GM12878 (cell line): Measurements from ENCODE around the gene EIF2A.

Experiments used
- CHD1 ChIP-seq: IDR thresholded peaks from 2 replicates; pipeline ENCODE4 v1.6.1; 2012; ENCODE audit warnings: low read depth, low read length, improper control_type of control experiment
- FOXK2 ChIP-seq: fragments of 450-650 bp; IDR thresholded peaks from 2 replicates; pipeline ENCODE4 v1.6.1; 2017; ENCODE audit warnings: mild to moderate bottlenecking, moderate library complexity
- IKZF2 ChIP-seq, 2 experiments: fragments of 450-650 bp; IDR thresholded peaks; 2 replicates each; pipeline ENCODE4 v1.6.1; 2017; ENCODE audit warnings: mild to moderate bottlenecking in 2 of 2, moderate library complexity in 2 of 2
- RAD21 ChIP-seq: IDR thresholded peaks from 2 replicates; pipeline ENCODE4 v1.6.1; 2011; ENCODE audit warnings: mild to moderate bottlenecking, low read depth, low read length, moderate library complexity; ENCODE audit not compliant: insufficient read depth
- RBBP5 ChIP-seq: fragments of 200-600 bp; sonication (generic); conservative IDR thresholded peaks from 2 replicates; pipeline ENCODE4 v1.6.1; 2016
- TF ChIP-seq, protein P1 (sequence below): IDR thresholded peaks from 2 replicates; pipeline ENCODE4 v1.6.1; 2011; ENCODE audit warnings: borderline replicate concordance, low read depth, mild to moderate bottlenecking, moderate library complexity, mixed read lengths, low read length; ENCODE audit not compliant: insufficient read depth; ENCODE audit errors: extremely low read length
- TF ChIP-seq, protein P2 (sequence below): fragments of 150-350 bp; IDR thresholded peaks from 2 replicates; pipeline ENCODE4 v1.6.1; 2016; ENCODE audit warnings: low read depth, low read length
- TF ChIP-seq, protein P3 (sequence below): IDR thresholded peaks from 2 replicates; pipeline ENCODE4 v1.6.1; 2012; ENCODE audit warnings: low read length, inconsistent platforms
- TF ChIP-seq, protein P4 (sequence below), 3 experiments: IDR thresholded peaks in 2 of 3; conservative IDR thresholded peaks in 1 of 3; 2 replicates each; pipeline ENCODE4 v1.5.1; 2011; ENCODE audit warnings: low read depth in 3 of 3, low read length in 3 of 3, mild to moderate bottlenecking in 3 of 3, control low read depth in 2 of 3, moderate library complexity in 2 of 3, inconsistent platforms in 1 of 3, mixed read lengths in 1 of 3; ENCODE audit not compliant: control insufficient read depth in 2 of 3, insufficient read depth in 1 of 3; ENCODE audit errors: extremely low read depth in 1 of 3
- TF ChIP-seq, protein P5 (sequence below): fragments of 450-650 bp; IDR thresholded peaks from 2 replicates; pipeline ENCODE4 v1.6.1; 2017; ENCODE audit warnings: mild to moderate bottlenecking, moderate library complexity
- TF ChIP-seq, protein P6 (sequence below): fragments of 450-650 bp; conservative IDR thresholded peaks from 2 replicates; pipeline ENCODE4 v1.6.1; 2017; ENCODE audit warnings: mild to moderate bottlenecking, moderate library complexity

DNA sequence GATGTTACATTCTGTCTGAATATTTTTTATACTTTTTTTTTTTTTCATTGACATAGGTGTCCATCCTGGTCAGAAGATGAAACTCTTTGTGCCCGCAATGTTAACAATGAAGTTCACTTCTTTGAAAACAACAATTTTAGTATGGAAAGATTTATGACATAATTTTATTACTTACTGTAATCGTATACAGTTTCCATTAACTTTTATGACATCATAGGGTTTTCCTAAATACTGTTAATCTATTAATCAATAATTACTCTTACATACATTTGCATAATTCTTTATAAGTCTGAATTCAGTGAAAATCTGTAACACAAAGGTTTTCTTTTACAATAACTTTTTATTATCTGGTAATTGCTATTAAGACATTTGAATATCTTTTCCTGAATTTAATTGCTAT, 17.7 kb downstream of the EIF2A start:
- TF ChIP-seq, protein P1, sequence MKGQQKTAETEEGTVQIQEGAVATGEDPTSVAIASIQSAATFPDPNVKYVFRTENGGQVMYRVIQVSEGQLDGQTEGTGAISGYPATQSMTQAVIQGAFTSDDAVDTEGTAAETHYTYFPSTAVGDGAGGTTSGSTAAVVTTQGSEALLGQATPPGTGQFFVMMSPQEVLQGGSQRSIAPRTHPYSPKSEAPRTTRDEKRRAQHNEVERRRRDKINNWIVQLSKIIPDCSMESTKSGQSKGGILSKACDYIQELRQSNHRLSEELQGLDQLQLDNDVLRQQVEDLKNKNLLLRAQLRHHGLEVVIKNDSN: no peak
- TF ChIP-seq, protein P2, sequence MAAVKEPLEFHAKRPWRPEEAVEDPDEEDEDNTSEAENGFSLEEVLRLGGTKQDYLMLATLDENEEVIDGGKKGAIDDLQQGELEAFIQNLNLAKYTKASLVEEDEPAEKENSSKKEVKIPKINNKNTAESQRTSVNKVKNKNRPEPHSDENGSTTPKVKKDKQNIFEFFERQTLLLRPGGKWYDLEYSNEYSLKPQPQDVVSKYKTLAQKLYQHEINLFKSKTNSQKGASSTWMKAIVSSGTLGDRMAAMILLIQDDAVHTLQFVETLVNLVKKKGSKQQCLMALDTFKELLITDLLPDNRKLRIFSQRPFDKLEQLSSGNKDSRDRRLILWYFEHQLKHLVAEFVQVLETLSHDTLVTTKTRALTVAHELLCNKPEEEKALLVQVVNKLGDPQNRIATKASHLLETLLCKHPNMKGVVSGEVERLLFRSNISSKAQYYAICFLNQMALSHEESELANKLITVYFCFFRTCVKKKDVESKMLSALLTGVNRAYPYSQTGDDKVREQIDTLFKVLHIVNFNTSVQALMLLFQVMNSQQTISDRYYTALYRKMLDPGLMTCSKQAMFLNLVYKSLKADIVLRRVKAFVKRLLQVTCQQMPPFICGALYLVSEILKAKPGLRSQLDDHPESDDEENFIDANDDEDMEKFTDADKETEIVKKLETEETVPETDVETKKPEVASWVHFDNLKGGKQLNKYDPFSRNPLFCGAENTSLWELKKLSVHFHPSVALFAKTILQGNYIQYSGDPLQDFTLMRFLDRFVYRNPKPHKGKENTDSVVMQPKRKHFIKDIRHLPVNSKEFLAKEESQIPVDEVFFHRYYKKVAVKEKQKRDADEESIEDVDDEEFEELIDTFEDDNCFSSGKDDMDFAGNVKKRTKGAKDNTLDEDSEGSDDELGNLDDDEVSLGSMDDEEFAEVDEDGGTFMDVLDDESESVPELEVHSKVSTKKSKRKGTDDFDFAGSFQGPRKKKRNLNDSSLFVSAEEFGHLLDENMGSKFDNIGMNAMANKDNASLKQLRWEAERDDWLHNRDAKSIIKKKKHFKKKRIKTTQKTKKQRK: no peak
- TF ChIP-seq, protein P3, sequence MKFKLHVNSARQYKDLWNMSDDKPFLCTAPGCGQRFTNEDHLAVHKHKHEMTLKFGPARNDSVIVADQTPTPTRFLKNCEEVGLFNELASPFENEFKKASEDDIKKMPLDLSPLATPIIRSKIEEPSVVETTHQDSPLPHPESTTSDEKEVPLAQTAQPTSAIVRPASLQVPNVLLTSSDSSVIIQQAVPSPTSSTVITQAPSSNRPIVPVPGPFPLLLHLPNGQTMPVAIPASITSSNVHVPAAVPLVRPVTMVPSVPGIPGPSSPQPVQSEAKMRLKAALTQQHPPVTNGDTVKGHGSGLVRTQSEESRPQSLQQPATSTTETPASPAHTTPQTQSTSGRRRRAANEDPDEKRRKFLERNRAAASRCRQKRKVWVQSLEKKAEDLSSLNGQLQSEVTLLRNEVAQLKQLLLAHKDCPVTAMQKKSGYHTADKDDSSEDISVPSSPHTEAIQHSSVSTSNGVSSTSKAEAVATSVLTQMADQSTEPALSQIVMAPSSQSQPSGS: no peak
- TF ChIP-seq, protein P4, sequence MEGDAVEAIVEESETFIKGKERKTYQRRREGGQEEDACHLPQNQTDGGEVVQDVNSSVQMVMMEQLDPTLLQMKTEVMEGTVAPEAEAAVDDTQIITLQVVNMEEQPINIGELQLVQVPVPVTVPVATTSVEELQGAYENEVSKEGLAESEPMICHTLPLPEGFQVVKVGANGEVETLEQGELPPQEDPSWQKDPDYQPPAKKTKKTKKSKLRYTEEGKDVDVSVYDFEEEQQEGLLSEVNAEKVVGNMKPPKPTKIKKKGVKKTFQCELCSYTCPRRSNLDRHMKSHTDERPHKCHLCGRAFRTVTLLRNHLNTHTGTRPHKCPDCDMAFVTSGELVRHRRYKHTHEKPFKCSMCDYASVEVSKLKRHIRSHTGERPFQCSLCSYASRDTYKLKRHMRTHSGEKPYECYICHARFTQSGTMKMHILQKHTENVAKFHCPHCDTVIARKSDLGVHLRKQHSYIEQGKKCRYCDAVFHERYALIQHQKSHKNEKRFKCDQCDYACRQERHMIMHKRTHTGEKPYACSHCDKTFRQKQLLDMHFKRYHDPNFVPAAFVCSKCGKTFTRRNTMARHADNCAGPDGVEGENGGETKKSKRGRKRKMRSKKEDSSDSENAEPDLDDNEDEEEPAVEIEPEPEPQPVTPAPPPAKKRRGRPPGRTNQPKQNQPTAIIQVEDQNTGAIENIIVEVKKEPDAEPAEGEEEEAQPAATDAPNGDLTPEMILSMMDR (IDR thresholded peaks at IDR 0.05 in 2 of 3, conservative IDR thresholded peaks at IDR 0.05 in 1 of 3; ENCODE audit: control insufficient read depth in 2 of 3, extremely low read depth in 1 of 3, insufficient read depth in 1 of 3, low read depth in 3 of 3, low read length in 3 of 3): no peak
- TF ChIP-seq CHD1 (no peak), IKZF2 (IDR thresholded peaks at IDR 0.05) (no peak), RBBP5 (no peak), FOXK2 (no peak), RAD21 (no peak)
- TF ChIP-seq, protein P5, sequence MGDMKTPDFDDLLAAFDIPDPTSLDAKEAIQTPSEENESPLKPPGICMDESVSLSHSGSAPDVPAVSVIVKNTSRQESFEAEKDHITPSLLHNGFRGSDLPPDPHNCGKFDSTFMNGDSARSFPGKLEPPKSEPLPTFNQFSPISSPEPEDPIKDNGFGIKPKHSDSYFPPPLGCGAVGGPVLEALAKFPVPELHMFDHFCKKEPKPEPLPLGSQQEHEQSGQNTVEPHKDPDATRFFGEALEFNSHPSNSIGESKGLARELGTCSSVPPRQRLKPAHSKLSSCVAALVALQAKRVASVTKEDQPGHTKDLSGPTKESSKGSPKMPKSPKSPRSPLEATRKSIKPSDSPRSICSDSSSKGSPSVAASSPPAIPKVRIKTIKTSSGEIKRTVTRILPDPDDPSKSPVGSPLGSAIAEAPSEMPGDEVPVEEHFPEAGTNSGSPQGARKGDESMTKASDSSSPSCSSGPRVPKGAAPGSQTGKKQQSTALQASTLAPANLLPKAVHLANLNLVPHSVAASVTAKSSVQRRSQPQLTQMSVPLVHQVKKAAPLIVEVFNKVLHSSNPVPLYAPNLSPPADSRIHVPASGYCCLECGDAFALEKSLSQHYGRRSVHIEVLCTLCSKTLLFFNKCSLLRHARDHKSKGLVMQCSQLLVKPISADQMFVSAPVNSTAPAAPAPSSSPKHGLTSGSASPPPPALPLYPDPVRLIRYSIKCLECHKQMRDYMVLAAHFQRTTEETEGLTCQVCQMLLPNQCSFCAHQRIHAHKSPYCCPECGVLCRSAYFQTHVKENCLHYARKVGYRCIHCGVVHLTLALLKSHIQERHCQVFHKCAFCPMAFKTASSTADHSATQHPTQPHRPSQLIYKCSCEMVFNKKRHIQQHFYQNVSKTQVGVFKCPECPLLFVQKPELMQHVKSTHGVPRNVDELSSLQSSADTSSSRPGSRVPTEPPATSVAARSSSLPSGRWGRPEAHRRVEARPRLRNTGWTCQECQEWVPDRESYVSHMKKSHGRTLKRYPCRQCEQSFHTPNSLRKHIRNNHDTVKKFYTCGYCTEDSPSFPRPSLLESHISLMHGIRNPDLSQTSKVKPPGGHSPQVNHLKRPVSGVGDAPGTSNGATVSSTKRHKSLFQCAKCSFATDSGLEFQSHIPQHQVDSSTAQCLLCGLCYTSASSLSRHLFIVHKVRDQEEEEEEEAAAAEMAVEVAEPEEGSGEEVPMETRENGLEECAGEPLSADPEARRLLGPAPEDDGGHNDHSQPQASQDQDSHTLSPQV: no peak
- TF ChIP-seq, protein P6, sequence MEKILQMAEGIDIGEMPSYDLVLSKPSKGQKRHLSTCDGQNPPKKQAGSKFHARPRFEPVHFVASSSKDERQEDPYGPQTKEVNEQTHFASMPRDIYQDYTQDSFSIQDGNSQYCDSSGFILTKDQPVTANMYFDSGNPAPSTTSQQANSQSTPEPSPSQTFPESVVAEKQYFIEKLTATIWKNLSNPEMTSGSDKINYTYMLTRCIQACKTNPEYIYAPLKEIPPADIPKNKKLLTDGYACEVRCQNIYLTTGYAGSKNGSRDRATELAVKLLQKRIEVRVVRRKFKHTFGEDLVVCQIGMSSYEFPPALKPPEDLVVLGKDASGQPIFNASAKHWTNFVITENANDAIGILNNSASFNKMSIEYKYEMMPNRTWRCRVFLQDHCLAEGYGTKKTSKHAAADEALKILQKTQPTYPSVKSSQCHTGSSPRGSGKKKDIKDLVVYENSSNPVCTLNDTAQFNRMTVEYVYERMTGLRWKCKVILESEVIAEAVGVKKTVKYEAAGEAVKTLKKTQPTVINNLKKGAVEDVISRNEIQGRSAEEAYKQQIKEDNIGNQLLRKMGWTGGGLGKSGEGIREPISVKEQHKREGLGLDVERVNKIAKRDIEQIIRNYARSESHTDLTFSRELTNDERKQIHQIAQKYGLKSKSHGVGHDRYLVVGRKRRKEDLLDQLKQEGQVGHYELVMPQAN: no peak
